OCI-M2 (cell line): Measurements from ENCODE around the gene LRCH2.

ENCODE experiments used
- DNase-seq: peaks from one replicate; lab custom pipeline; 2025; ENCODE audit not compliant: unreplicated experiment; lab: John Stamatoyannopoulos, UW

LRCH2 gene

GRCh38 chrX:115067812-115068211 lies 166.1 kb downstream of the LRCH2 start:
- DNase-seq, result no peak

DNA sequence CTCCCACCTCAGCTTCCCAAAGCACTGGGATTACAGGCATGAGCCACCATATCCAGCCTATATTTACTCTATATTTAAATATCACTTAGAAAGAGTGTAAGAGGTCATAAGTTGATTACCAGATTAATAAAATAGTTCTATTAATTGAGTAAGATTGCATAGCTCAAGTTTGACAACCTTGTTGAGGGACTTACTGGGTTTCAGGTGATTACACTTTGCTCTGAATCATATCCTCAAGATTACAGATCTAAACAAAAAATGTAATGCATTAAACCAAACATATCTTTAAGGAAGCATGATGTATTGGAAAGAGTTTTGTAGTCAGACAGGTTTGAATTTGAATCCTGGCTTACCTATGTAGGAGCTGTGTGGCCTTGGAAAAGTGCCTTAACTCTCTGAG lies 168.6 kb downstream of the LRCH2 start:
- no peak for DNase-seq
